Osteocyte (in vitro differentiated cells): Measurements from ENCODE around the gene PEPD. TPM values are rescaled to one million over a fixed set of nuclear protein-coding genes. Genes with fewer than 3 reads are reported as not detected.

ENCODE experiments used
- DNase-seq: peaks from one replicate; pipeline ENCODE4 v3.0.0; 2021; ENCODE audit warnings: mixed read lengths; ENCODE audit not compliant: unreplicated experiment; ENCODE audit errors: extremely low spot score
- H3K27ac Mint-ChIP-seq: one replicate; pipeline ENCODE4 v1.8.0; 2021; ENCODE audit warnings: mild to moderate bottlenecking, mixed read lengths; ENCODE audit not compliant: unreplicated experiment
- H3K27me3 Mint-ChIP-seq: one replicate; pipeline ENCODE4 v1.8.0; 2021; ENCODE audit warnings: mixed read lengths; ENCODE audit not compliant: unreplicated experiment
- H3K36me3 Mint-ChIP-seq: one replicate; pipeline ENCODE4 v1.8.0; 2021; ENCODE audit warnings: mixed read lengths; ENCODE audit not compliant: unreplicated experiment
- H3K4me1 Mint-ChIP-seq: one replicate; pipeline ENCODE4 v1.8.0; 2021; ENCODE audit warnings: mixed read lengths; ENCODE audit not compliant: unreplicated experiment
- H3K4me3 Mint-ChIP-seq: one replicate; pipeline ENCODE4 v1.8.0; 2021; ENCODE audit warnings: mild to moderate bottlenecking, moderate library complexity, mixed read lengths; ENCODE audit not compliant: unreplicated experiment
- H3K9me3 Mint-ChIP-seq: one replicate; pipeline ENCODE4 v1.8.0; 2021; ENCODE audit warnings: mixed read lengths; ENCODE audit not compliant: unreplicated experiment
- total RNA-seq: library from RNA; stranded (reverse); gene quantifications from 2 replicates; pipeline ENCODE4 v1.2.1, GENCODE V29; 2021
- TF ChIP-seq, protein P1 (sequence below): fragments of 200-600 bp; sonication (generic); IDR thresholded peaks from 2 replicates; pipeline ENCODE4 v1.5.0; 2021; ENCODE audit warnings: antibody characterized with exemption, mild to moderate bottlenecking, moderate library complexity

The PEPD gene
- total RNA-seq, 1 donor from 2014 or later: 106 TPM

DNA sequence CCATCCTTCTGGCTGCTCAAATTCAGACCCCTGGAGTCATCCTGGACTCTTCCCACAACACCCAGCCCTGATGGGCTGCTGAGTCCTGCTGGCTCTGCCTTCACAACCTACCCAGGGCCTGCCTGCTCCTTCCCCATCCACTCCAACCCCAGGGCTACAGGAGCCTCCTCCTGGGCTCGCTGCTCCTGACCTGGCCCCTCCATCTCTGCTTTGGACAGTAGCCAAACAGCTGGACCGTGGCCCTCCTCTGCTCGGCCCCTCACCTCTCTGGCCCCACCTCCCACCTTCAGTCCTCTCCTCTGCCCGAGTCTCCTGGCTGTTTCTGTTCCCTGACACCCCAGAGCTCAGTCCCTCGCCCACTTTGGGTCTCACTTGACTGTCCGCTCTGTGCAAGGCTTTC, 81.3 kb downstream of the PEPD start:
- DNase-seq: no peak
- Mint-ChIP-seq H3K36me3 (peaks cover 1% of the 10 kb centered on the region), H3K9me3 (no peaks in the 10 kb centered on the region), H3K4me1 (peaks cover 10% of the 10 kb centered on the region), H3K27ac (no peak overlapping the region), H3K27me3 (no peaks in the 10 kb centered on the region), H3K4me3 (no peak overlapping the region)
- TF ChIP-seq, protein P1, sequence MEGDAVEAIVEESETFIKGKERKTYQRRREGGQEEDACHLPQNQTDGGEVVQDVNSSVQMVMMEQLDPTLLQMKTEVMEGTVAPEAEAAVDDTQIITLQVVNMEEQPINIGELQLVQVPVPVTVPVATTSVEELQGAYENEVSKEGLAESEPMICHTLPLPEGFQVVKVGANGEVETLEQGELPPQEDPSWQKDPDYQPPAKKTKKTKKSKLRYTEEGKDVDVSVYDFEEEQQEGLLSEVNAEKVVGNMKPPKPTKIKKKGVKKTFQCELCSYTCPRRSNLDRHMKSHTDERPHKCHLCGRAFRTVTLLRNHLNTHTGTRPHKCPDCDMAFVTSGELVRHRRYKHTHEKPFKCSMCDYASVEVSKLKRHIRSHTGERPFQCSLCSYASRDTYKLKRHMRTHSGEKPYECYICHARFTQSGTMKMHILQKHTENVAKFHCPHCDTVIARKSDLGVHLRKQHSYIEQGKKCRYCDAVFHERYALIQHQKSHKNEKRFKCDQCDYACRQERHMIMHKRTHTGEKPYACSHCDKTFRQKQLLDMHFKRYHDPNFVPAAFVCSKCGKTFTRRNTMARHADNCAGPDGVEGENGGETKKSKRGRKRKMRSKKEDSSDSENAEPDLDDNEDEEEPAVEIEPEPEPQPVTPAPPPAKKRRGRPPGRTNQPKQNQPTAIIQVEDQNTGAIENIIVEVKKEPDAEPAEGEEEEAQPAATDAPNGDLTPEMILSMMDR: no peak

DNA sequence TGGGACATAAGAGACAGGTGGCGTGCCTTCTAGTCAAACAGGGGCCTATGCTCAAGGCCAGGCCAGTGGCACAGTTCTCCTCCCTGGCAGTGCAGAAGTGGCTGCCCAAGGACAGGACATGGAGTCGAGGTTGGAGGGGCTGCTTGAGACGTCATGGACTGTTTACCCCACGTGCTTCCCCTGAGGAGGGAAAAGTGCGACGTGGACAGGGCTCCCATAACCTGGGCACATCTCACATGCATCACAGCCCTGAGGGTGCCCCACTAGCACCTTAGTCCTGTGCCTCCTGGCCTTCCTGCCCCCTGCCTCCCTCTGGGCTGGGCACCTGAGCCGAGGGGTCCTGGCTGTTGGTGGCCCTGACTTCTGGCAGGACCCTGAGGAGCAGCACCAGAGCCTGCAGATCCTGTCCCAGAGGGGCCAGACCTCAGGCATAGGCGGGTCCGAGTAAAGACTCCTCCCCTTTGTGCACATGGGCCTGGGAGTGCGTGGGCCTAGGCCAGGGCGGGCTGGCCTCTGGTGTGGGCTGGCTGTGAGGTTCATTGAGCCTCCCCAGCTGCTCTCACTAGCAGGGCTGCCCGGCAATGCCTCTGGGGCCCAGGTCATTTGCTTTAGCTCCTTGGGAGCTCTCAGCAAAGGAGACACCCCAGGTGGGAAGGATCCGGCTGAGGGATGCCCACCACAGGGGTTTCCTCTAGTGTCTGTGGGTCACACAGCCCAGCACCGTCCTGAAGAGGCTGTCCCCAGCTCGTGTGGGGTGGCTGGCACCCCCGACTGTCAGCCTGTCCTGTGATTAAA, 82.4 kb downstream of the PEPD start:
- no peak overlapping the region for H3K4me3 Mint-ChIP-seq
- H3K27me3 Mint-ChIP-seq: no peaks in the 10 kb centered on the region
- DNase-seq: no peak
- no peak overlapping the region for H3K27ac Mint-ChIP-seq
- H3K9me3 Mint-ChIP-seq: no peaks in the 10 kb centered on the region
- peaks cover 1% of the 10 kb centered on the region for H3K36me3 Mint-ChIP-seq
- H3K4me1 Mint-ChIP-seq: peaks cover 18% of the 10 kb centered on the region
- TF ChIP-seq, protein P1: no peak

DNA sequence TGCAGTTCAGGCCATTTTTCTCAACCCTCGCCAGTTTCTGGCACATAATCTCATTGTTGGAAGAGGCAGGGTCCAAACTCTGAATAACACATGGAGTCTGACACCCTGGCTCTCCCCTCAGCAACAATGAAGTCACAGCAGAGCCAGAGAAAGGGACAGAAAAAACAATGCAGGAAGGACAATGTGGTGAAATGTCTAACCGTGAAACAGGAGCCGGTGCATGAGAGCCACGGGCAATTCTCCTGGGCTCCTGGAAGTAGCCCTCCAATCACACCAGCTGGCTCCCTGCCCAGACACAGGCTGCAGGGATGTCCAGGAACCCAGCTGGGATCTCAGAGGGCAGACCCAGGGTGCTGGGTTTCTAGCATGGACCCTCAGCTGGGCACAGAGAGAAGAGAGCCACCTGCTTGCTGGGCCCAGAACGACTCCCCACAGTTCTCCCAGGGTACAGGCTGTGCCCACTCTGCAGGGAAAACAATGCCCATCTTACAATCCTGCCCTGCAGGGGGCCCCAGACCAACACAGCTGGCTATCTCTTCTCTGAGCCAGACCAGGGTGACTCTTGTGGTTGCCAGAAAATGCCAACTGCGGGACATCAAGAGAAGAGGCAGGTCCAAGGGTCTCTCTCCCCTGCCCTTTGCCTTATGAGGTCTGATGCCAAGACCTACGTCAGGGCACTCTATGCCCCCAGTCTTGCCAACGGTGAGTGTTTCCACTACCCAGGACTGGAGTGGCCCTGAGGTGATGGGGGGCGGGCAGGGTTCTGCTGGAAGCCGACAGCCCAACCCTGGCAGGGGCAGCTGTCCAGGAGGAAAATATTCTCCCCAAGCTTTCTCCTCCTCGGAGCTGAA, 83.5 kb downstream of the PEPD start:
- no peaks in the 10 kb centered on the region for H3K9me3 Mint-ChIP-seq
- no peak overlapping the region for H3K4me3 Mint-ChIP-seq
- H3K4me1 Mint-ChIP-seq: peaks cover 20% of the 10 kb centered on the region
- H3K27ac Mint-ChIP-seq: no peak overlapping the region
- DNase-seq: no peak
- H3K36me3 Mint-ChIP-seq: peaks cover 1% of the 10 kb centered on the region
- H3K27me3 Mint-ChIP-seq: no peaks in the 10 kb centered on the region
- TF ChIP-seq, protein P1: no peak

DNA sequence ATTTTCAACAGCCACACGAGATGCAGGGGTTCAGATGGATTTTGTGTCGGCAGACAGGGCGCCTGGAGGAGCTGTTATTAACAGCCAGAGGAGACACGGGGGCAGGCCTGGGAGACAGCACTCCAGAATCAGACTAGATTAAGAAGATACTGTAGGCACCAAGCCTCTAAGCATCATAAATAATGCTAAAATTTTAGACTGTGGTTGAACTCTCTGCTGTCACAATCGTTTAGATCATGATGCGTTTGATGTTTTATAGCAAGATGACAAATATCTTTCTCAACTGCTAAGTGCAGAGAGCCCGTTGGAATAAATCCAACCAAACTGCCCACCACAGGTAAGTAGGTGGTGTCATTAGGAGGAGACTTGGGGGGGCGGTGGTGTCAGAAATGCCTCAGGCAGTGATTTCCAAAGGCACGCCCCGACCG, 84.2 kb downstream of the PEPD start:
- Mint-ChIP-seq H3K27me3 (no peaks in the 10 kb centered on the region), H3K4me3 (no peak overlapping the region), H3K36me3 (peaks cover 1% of the 10 kb centered on the region), H3K9me3 (no peaks in the 10 kb centered on the region), H3K27ac (no peak overlapping the region), H3K4me1 (peaks cover 25% of the 10 kb centered on the region)
- DNase-seq: no peak
- TF ChIP-seq, protein P1: no peak
